H9 (cell line): ENCODE measurements around the gene WDR31. TPM values are rescaled to one million over a fixed set of nuclear protein-coding genes. Genes with fewer than 3 reads are reported as not detected.

Experiments used
- DNase-seq: peaks from one replicate; pipeline ENCODE4 v3.0.0-alpha.2; 2017
- H2AFZ ChIP-seq: one replicate; pipeline ENCODE4 v1.6.1; 2013; ENCODE audit warnings: mild to moderate bottlenecking, low read length, control low read depth, moderate library complexity
- H2AK5ac ChIP-seq: 2 replicates; pipeline ENCODE4 v1.6.1; 2013; ENCODE audit warnings: low read length, control low read depth, mixed read lengths; ENCODE audit not compliant: insufficient read length
- H2BK120ac ChIP-seq: one replicate; pipeline ENCODE4 v1.6.1; 2013; ENCODE audit warnings: low read depth, mild to moderate bottlenecking, low read length, control low read depth, inconsistent platforms; ENCODE audit not compliant: poor library complexity, severe bottlenecking
- H2BK12ac ChIP-seq: 2 replicates; pipeline ENCODE4 v1.6.1; 2013; ENCODE audit warnings: low read length, control low read depth, mixed read lengths, low read depth; ENCODE audit not compliant: insufficient read length
- H2BK15ac ChIP-seq: 2 replicates; pipeline ENCODE4 v1.6.1; 2013; ENCODE audit warnings: low read depth, low read length, control low read depth
- H2BK20ac ChIP-seq: one replicate; pipeline ENCODE4 v1.6.1; 2013; ENCODE audit warnings: low read depth, mild to moderate bottlenecking, low read length, control low read depth, inconsistent platforms; ENCODE audit not compliant: poor library complexity, severe bottlenecking
- H2BK5ac ChIP-seq: 2 replicates; pipeline ENCODE4 v1.6.1; 2013; ENCODE audit warnings: low read length, control low read depth, mixed read lengths; ENCODE audit not compliant: insufficient read length
- H3K14ac ChIP-seq: 2 replicates; pipeline ENCODE4 v1.6.1; 2013; ENCODE audit warnings: low read length, control low read depth; ENCODE audit not compliant: insufficient read depth
- H3K18ac ChIP-seq: 2 replicates; pipeline ENCODE4 v1.6.1; 2013; ENCODE audit warnings: low read depth, mild to moderate bottlenecking, mixed read lengths, low read length, control low read depth; ENCODE audit not compliant: insufficient read length
- H3K23ac ChIP-seq: 2 replicates; pipeline ENCODE4 v1.6.1; 2013; ENCODE audit warnings: low read length, control low read depth, mixed read lengths, low read depth; ENCODE audit not compliant: insufficient read length
- H3K23me2 ChIP-seq: 2 replicates; pipeline ENCODE4 v1.6.1; 2013; ENCODE audit warnings: low read depth, mild to moderate bottlenecking, mixed read lengths, low read length, control low read depth; ENCODE audit not compliant: insufficient read length, poor library complexity, severe bottlenecking
- H3K27ac ChIP-seq: 2 replicates; pipeline ENCODE4 v1.5.1; 2013; ENCODE audit warnings: low read length, control low read depth, mixed read lengths, low read depth; ENCODE audit not compliant: insufficient read length
- H3K27me3 ChIP-seq: 2 replicates; pipeline ENCODE4 v1.6.1; 2013; ENCODE audit warnings: low read length, control low read depth, inconsistent platforms; ENCODE audit not compliant: insufficient read depth
- H3K4ac ChIP-seq: 2 replicates; pipeline ENCODE4 v1.6.1; 2013; ENCODE audit warnings: low read depth, mild to moderate bottlenecking, control low read depth, inconsistent platforms, low read length, moderate library complexity
- H3K4me1 ChIP-seq: 2 replicates; pipeline ENCODE4 v1.6.1; 2013; ENCODE audit warnings: low read length, control low read depth, inconsistent platforms; ENCODE audit not compliant: insufficient read depth
- H3K4me2 ChIP-seq: 2 replicates; pipeline ENCODE4 v1.6.1; 2013; ENCODE audit warnings: low read length, control low read depth, mixed read lengths; ENCODE audit not compliant: insufficient read length, insufficient read depth
- H3K56ac ChIP-seq: 2 replicates; pipeline ENCODE4 v1.6.1; 2013; ENCODE audit warnings: low read depth, mild to moderate bottlenecking, mixed read lengths, low read length, control low read depth; ENCODE audit not compliant: insufficient read length
- H3K79me1 ChIP-seq: 2 replicates; pipeline ENCODE4 v1.6.1; 2013; ENCODE audit warnings: low read depth, mild to moderate bottlenecking, moderate library complexity, low read length, control low read depth, inconsistent platforms; ENCODE audit not compliant: insufficient read depth, poor library complexity, severe bottlenecking
- H3K79me2 ChIP-seq: 2 replicates; pipeline ENCODE4 v1.6.1; 2013; ENCODE audit warnings: low read length, control low read depth, inconsistent platforms; ENCODE audit not compliant: insufficient read depth
- H3K9ac ChIP-seq: 2 replicates; pipeline ENCODE4 v1.6.1; 2013; ENCODE audit warnings: low read length, control low read depth, mixed read lengths; ENCODE audit not compliant: insufficient read length; ENCODE audit errors: extremely low read depth
- H3K9me3 ChIP-seq: one replicate; pipeline ENCODE4 v1.6.1; 2013; ENCODE audit warnings: low read depth, low read length, inconsistent platforms; ENCODE audit not compliant: control insufficient read depth
- H3T11ph ChIP-seq: one replicate; pipeline ENCODE4 v1.6.1; 2013; ENCODE audit warnings: mild to moderate bottlenecking, low read length, control low read depth, inconsistent platforms
- H4K20me1 ChIP-seq: one replicate; pipeline ENCODE4 v1.6.1; 2013; ENCODE audit not compliant: control insufficient read depth, insufficient read length, insufficient read depth
- H4K5ac ChIP-seq: 2 replicates; pipeline ENCODE4 v1.6.1; 2013; ENCODE audit warnings: low read depth, mild to moderate bottlenecking, mixed read lengths, low read length, control low read depth; ENCODE audit not compliant: insufficient read length
- H4K8ac ChIP-seq: replicated peaks from 2 replicates; pipeline ENCODE4 v1.6.1; 2013; ENCODE audit warnings: low read length, control low read depth, mixed read lengths, low read depth; ENCODE audit not compliant: insufficient read length
- H4K91ac ChIP-seq: 2 replicates; pipeline ENCODE4 v1.6.1; 2013; ENCODE audit warnings: low read depth, mild to moderate bottlenecking, moderate library complexity, mixed read lengths, low read length, control low read depth; ENCODE audit not compliant: insufficient read length
- H3K27ac Mint-ChIP-seq, 3 experiments: 2 replicates in 2 of 3; 3 replicates in 1 of 3; pipeline ENCODE4 v1.8.0; 2020 to 2021; ENCODE audit warnings: mixed read lengths in 3 of 3, mild to moderate bottlenecking in 1 of 3, moderate library complexity in 1 of 3
- H3K27me3 Mint-ChIP-seq: 2 replicates; pipeline ENCODE4 v1.8.0; 2021; ENCODE audit warnings: low read depth, mild to moderate bottlenecking, moderate library complexity, mixed read lengths
- H3K36me3 Mint-ChIP-seq, 3 experiments: 2 replicates in 2 of 3; 3 replicates in 1 of 3; pipeline ENCODE4 v1.8.0; 2020 to 2021; ENCODE audit warnings: low read depth in 3 of 3, mixed read lengths in 3 of 3; ENCODE audit not compliant: insufficient read depth in 1 of 3
- H3K4me1 Mint-ChIP-seq, 2 experiments: 2 replicates each; pipeline ENCODE4 v1.8.0; 2020; ENCODE audit warnings: mixed read lengths in 2 of 2
- H3K4me3 Mint-ChIP-seq, 2 experiments: 2 replicates in 1 of 2; 3 replicates in 1 of 2; pipeline ENCODE4 v1.8.0; 2020 to 2021; ENCODE audit warnings: mild to moderate bottlenecking in 2 of 2, mixed read lengths in 2 of 2, moderate library complexity in 1 of 2
- H3K9me3 Mint-ChIP-seq, 2 experiments: 2 replicates in 1 of 2; 3 replicates in 1 of 2; pipeline ENCODE4 v1.8.0; 2020; ENCODE audit warnings: mild to moderate bottlenecking in 2 of 2, mixed read lengths in 2 of 2, moderate library complexity in 1 of 2
- WGBS: extraction: QIAGEN DNeasy Blood & Tissue Kit; methylation state at CpG from one replicate; pipeline ENCODE4 v1.1.7; 2013; ENCODE audit warnings: missing lambda C conversion rate, low lambda C conversion rate, mixed read lengths; ENCODE audit not compliant: insufficient read length; ENCODE audit errors: extremely low coverage; 5-methylcytosine and 5-hydroxymethylcytosine counted together
- total RNA-seq: library from RNA; stranded (reverse); gene quantifications from 2 replicates; pipeline ENCODE4 v1.2.1, GENCODE V29; 2021
- TF ChIP-seq, protein P1 (sequence below): fragments of 200-600 bp; sonication (generic); conservative IDR thresholded peaks from 3 replicates; pipeline ENCODE4 v1.8.0; 2021; ENCODE audit warnings: antibody characterized with exemption, mild to moderate bottlenecking

WDR31 gene
- total RNA-seq, 1 experiment from 2014 or later = 0.72 TPM

DNA sequence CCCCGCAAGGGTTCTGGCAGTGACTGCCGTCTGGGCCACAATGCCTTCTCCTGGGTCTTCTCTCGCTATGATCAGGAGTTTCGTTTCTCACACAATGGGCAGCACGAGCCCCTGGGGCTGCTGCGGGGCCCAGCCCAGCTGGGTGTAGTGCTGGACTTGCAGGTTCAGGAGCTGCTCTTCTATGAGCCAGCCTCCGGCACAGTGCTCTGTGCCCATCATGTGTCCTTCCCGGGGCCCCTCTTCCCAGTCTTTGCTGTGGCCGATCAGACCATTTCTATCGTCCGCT, 29.7 kb upstream of the WDR31 start:
- WGBS = no CpG with 5 or more reads among the region's 11 CpGs

More for the DNA sequence above, 29.7 kb upstream of the WDR31 start:
- H4K20me1 ChIP-seq = no peaks in the 10 kb centered on the region
- no peaks in the 10 kb centered on the region for H3K4me1 ChIP-seq
- H3K23ac ChIP-seq = no peak overlapping the region
- H2BK15ac ChIP-seq = no peak overlapping the region
- no peak overlapping the region for H3K14ac ChIP-seq
- no peak overlapping the region for H3K18ac ChIP-seq
- no peaks in the 10 kb centered on the region for H3K9me3 Mint-ChIP-seq
- H3K9me3 ChIP-seq = no peaks in the 10 kb centered on the region
- TF ChIP-seq, protein P1, sequence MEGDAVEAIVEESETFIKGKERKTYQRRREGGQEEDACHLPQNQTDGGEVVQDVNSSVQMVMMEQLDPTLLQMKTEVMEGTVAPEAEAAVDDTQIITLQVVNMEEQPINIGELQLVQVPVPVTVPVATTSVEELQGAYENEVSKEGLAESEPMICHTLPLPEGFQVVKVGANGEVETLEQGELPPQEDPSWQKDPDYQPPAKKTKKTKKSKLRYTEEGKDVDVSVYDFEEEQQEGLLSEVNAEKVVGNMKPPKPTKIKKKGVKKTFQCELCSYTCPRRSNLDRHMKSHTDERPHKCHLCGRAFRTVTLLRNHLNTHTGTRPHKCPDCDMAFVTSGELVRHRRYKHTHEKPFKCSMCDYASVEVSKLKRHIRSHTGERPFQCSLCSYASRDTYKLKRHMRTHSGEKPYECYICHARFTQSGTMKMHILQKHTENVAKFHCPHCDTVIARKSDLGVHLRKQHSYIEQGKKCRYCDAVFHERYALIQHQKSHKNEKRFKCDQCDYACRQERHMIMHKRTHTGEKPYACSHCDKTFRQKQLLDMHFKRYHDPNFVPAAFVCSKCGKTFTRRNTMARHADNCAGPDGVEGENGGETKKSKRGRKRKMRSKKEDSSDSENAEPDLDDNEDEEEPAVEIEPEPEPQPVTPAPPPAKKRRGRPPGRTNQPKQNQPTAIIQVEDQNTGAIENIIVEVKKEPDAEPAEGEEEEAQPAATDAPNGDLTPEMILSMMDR = no peak
- no peak overlapping the region for H4K91ac ChIP-seq
- H2BK12ac ChIP-seq = no peak overlapping the region
- H2AK5ac ChIP-seq = no peak overlapping the region
- no peak overlapping the region for H2BK5ac ChIP-seq
- no peak overlapping the region for H2BK120ac ChIP-seq
- H3K23me2 ChIP-seq = peaks cover 3% of the 10 kb centered on the region
- H3T11ph ChIP-seq = no peak overlapping the region
- H3K56ac ChIP-seq = no peak overlapping the region
- H3K27me3 Mint-ChIP-seq = no peaks in the 10 kb centered on the region
- no peak overlapping the region for H2AFZ ChIP-seq
- peaks cover 8 to 15% of the 10 kb centered on the region in 2 experiments for H3K4me1 Mint-ChIP-seq
- no peak overlapping the region for H3K9ac ChIP-seq
- H4K5ac ChIP-seq = no peak overlapping the region
- H3K27ac Mint-ChIP-seq = no peak overlapping the region
- H3K4me2 ChIP-seq = no peak overlapping the region
- H3K36me3 Mint-ChIP-seq = peaks cover 0 to 24% (median 14%) of the 10 kb centered on the region in 3 experiments; a peak in 5 of 7 replicates
- H4K8ac ChIP-seq = no peak overlapping the region
- no peak overlapping the region for H2BK20ac ChIP-seq
- H3K79me1 ChIP-seq = no peaks in the 10 kb centered on the region
- H3K4ac ChIP-seq = no peak overlapping the region
- DNase-seq = no peak
- H3K4me3 Mint-ChIP-seq = no peak overlapping the region
- H3K79me2 ChIP-seq = no peaks in the 10 kb centered on the region
- H3K27ac ChIP-seq = no peak overlapping the region
- H3K27me3 ChIP-seq = no peaks in the 10 kb centered on the region
